Measurements from ENCODE around the gene ICAM1.
A peak's percentile ranks its signal among the peaks of the same experiment; 100 is the strongest.

ICAM1 gene

DNA sequence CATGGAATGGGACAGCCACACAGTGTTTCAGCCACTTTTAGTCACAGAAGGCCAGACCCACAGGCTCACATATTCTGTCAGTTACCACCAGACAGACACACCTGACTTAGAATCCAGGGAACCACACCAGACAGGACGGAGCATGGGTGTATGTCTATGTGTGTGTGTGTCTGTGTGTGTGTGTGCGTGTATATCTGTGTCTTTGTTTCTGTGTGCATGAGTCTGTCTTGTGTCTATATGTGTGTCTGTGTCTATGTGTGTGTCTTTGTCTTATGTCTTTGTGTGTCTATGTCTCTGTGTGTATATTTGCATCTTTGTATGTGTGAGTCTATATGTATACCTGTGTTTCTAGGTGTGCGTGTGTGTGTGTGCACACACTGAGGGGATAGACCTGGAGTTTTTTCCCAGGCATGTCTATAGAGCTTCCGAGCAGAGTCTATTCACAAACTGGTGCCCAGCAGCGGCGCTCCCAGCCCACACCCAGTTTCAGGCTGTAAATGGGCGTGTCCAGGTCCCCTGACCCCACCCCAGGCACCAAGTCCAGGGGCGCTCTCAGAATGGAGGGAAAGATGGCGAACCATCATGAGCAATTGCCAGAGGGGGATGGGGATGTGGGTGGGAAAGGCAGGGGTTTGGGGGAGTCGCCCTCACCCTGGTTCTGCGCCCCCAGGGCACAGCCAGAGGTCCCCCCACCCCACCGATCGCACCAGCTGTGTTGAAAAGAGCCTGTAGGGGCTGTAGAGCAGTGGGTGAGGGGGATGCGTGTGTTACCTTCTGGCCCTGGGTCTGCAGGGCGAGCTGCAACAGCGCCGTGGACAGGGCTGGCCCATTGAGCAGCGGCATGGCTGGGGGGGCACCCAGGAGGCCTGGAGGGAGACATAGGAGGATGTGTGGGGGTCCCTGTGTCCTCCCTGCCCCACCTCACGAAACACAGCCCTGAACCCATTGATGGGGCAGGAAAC lies 51.2 kb downstream of the ICAM1 start:
- no peak for DNase-seq (ENCODE audit: low read depth)

DNA sequence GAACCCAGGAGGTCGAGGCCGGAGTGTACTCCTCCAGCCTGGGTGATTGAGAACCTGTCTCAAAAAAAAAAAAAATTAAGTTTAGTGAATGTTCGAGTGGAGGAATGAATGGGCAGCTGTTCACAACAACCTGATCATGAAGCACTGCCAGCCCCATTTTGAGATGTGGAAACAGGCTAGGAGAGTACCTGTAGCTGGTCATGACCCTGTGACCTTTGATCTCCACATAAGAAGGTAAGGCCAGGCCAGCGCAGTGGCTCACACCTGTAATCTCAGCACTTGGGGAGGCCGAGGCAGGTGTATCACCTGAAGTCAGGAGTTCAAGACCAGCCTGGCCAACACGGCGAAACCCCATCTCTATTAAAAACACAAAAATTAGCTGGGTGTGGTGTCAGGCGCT lies 54.8 kb downstream of the ICAM1 start:
- DNase-seq (ENCODE audit: low read depth) = no peak

DNA sequence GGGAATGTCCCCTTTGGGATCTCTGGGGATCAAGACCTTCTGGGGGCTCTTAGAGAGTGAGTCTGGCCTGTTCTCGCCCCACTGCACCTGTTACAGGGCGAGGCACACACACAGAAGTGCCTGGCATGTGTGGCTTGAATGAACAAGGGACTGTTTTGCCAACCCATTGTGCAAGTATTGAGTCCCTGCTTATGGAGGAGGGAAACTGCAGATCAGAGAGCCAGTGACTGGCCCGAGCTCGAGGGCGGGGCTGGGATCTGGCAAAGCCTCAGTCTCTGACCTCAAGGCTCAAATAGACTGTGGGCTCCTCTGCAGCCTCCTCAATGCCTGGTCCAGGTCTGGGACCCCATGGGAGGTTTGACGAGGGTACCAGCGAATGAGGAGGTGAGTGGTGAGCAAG lies 56.9 kb downstream of the ICAM1 start:
- no peak for DNase-seq (ENCODE audit: low read depth)

DNA sequence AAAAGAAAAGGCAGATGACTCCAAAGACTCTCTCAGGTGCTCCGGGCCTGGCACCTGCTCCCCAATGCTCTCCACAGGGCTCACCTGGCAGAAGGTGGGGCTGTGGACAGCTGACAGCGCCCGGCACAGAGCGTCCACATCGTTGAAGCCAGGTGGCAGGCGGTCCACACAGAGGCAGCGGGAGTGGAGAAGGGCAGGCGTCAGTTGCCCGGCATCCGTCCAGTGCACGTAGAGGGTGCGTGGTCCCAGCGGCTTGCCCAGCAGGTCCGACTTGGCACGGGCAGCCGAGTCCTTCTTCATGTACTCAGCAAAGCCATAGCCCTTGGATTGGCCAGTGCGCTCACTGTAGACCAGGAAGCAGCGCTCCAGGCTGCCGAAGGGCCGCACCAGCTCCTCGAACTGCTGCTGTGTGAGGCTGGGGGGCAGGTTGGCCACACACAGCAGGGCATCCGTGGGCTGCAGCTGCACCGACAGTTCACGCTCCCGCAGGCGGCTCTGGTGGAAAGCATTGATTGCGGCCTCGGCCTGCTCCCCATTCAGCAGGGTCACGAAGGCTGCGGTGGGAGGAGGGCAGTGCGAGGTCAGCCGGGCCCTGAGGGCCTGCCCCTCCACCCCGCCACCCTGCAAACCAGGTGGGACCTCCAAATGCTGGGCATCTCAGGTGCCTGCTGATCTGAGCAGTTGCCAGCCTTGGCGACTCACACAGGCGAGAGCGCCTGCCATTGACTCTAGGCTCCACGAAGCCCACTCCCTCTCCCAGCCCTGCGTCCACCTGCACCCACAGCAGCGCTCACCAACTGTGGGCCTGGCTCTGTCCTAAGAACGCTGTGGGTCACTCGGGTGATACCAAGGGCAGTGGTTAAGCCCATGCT lies 57.9 kb downstream of the ICAM1 start:
- no peak for DNase-seq (ENCODE audit: low read depth)

DNA sequence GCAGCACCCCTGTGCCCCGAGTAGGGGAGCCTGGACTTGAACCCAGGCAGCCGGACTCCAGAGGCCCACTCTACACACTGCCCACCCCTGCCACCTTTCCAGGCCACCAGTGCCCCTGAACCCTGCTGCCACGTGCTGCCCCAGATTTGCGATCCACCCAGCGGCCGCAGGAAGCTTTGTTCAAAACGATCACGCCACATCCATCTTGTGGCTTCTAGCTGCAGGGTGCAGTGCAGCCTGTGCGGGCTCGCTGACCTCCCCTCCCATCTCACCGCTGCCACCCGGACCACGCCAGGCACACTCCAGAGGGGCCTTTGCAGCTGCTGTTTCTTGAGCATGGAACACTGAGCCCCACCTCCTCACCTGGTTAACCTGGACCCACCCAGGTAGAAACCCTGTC lies 58.6 kb downstream of the ICAM1 start:
- no peak for DNase-seq (ENCODE audit: low read depth)

DNA sequence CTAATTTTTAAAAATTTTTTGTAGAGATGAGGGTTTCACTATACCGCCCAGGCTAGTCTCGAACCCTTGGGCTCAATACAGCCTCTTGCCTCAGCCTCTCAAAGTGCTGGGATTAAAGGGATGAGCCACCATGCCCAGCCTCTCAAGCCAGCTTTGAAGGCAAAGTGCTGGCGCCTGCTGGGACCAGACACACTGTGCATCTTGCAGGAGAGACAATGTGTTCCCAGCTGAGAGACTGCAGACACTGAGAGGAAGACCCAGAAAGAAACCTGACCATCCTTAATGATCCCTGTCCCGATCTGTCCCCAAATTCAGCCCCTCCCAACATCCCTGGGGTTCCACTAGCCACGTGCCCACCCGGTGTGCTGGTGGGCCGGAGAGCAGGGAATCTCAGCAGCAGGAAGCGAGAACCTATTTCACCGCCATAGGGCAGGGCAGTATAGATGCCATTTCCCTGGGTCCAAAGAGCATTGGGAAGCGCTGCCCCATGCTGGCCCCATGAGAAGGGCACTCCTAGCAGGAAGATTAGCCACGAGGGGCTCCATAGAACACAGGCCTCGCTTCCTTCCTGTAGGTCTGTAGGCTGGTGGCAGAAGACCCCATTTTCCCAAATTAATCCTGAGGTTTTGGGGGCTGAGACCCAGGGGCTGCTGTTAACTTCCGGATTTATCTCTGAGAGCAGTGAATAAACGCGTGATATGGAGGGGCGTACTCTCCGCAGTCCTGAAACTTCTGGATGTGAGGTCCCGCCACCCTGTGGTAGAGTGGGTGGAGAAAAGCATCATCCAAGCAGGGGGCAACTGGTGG lies 61.4 kb downstream of the ICAM1 start:
- no peak for DNase-seq (ENCODE audit: low read depth)

DNA sequence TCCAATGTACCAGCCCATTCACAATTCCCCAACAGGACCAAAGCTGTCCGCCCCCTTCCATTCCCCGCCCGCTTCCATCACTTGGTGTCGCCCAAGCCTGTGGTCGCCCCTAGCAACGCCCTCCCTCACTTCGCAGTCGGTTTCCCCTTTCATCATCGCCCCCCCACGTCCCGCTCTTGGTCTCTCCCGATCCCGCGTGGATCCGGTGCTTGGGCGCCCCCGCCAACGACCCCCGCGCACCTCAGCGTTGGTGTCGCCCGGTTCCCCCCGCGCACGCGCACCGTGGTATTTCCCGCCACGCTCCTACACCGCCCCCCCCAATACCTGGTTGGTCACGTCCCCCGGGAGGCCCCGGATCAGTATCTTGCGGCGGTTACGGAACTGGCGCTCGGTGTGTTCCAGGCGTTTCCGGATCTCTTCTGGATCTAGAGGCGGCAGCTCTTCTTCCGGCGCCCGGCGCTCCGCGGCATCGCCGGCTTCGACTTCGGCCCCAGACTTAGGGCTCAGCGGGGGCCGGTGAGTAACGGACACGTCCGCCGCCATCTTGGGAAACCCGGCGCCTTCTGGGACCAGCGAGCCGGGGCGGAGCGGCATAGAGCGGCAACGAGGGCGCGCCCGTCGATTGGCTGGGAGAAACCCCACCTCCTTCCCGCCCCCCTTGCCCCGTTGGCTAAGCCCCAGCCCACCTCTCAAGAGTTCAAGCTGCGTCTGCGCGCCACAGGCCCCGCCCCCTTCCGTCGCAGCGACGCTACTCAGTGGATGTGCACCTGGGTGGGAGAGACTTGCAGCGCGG lies 62.2 kb downstream of the ICAM1 start, which contains the start of gene RAVER1:
Gene RAVER1 (minus strand): TSS at position 565 of the 793 bp plus-strand sequence. CDS start 22 bp downstream, at position 543.
- DNase-seq (ENCODE audit: low read depth) = peak; percentile 96

DNA sequence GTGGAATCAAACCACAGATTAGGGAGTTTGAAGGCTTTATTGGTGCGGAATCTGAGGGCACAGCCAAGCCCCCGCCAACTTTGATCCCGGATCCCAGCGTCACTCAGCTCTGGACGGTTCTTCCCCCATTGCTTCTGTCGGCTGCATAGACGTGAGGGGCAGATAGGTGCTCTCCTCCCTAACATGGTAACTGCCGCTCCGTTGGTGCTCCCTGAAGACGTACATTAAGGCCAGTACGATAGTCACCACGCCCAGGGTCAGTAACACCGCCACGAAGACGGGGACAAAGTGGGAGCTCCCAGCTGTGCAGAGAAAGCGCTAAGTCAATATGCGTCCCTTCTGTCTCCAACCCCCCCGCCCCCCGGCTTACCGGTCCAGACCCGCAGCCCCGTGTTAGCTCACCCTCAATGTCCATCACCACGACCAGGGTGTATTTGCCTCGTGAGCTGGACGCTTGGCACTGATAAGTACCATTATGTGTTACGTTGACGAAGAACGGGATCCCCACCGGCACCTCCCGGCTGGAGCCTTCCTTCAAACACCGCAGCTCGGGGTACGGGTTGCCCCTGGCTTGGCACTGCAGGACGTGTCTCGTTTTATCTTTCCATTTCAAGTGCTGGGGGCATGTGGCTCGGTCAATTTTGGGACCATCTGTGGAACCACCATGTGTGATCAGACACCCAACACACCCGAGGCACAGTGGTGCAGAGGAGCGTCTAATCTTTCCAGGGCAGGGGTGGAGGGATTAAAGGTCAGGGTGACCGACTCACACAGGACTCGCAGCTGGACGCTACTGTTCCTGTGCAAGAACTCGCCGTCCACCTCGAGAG lies 63.1 kb downstream of the ICAM1 start:
- no peak for DNase-seq (ENCODE audit: low read depth)

DNA sequence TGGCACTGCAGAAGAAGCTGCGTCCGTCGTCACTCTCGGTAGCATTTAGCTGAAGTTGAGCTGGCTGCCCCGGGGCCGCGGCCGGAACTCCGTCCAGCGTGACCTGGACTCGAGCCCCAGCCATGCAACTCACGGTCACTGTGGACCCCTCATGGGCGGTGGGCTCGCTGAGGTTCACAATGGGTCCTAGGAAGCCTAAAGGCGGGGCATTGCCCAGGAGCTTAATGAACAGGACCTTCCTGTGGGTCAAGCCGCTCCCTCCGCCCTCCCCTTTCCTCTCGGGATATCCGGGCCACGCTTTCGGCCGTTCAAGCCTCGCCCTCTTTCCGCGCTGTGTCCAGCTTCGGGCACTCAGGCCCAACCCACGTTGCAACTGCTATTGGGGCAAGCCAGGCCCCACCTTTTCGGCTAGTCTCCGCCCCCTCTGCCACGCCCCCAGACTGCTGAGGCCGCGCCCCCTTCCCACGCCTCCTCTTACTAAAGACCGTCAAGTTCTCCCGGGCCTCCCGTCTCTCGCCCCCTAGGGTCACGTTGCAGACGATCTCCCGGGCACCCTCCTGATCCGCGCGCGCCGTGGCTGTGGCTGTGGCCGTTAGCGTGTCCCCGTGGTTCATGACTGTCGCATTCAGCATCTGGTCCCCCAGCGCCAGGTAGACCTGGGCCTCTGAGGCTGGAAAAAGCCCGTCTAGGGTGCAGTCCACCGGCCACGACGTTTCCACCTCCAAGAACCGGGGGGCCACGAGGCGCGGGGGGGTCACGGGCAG lies 63.9 kb downstream of the ICAM1 start:
- DNase-seq (ENCODE audit: low read depth) = peak; percentile 93

DNA sequence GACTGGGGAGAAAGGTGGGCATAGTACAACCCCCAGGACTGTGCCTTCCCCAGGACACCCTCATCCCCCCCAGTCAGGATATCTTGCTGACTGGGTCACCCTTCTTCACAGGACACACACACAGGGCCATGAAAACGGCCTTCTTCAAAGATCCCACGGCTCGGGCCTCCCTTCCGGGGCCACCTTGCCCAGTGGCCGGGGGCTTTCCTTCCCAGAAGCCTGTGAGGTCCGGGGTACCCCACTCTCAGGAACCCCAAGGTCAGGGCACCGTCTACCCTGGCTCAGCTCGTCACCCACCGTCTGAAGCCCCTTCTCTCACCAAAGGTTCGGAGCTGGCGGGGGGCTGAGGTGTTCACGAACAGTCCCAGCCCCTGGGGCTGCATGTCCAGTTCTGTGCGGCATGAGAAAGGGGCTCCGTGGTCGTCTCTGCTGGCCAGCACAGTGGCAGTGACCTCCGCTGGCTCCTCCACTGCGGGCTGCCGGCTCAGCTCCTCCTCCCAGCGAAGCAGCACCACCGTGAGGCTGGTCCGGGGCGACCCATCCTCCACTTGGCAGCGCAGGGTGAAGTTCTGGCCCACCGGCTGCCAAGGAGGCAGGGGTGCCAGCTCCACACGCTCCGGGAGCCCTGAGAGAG lies 64.5 kb downstream of the ICAM1 start:
- no peak for DNase-seq (ENCODE audit: low read depth)
